Stimulated activated CD8-positive, alpha-beta memory T cell treated with anti-CD3 and anti-CD28 coated beads, Interleukin-7, amount 100 ng/mL, for 1 hour (primary cell): ENCODE data around the gene GBP1.
"Not testable (repeated sequence)": the region's sequence is repeated elsewhere in the genome, so short reads cannot be mapped to it uniquely, and the experiment has no call there.

Experiments
- DNase-seq, 2 donors: peaks; one replicate each; pipeline ENCODE4 v3.0.0-alpha.2; 2020; ENCODE audit warnings: low read depth in 2 of 2

GBP1 gene

GRCh38 chr1:89051300-89051954 lies 13.6 kb downstream of the GBP1 start:
- no peak for DNase-seq

GRCh38 chr1:89050649-89051033 lies 14.4 kb downstream of the GBP1 start:
- DNase-seq: no peak

- DNase-seq: not testable (repeated sequence)
Observed at GRCh38 chr1:89049901-89050648, 14.9 kb downstream of the GBP1 start.

- not testable (repeated sequence) for DNase-seq
Observed at GRCh38 chr1:89049187-89049586, 15.8 kb downstream of the GBP1 start.

GRCh38 chr1:89047734-89048133 lies 17.3 kb downstream of the GBP1 start:
- no peak for DNase-seq

- not testable (repeated sequence) for DNase-seq
Observed at GRCh38 chr1:89046318-89047183, 18.5 kb downstream of the GBP1 start.

GRCh38 chr1:89044970-89045721 lies 19.9 kb downstream of the GBP1 start:
- DNase-seq: no peak

- no peak for DNase-seq
Observed at GRCh38 chr1:89043940-89044339, 21.1 kb downstream of the GBP1 start.

GRCh38 chr1:89042491-89042890 lies 22.5 kb downstream of the GBP1 start:
- no peak for DNase-seq

- no peak for DNase-seq
Observed at GRCh38 chr1:89041721-89042120, 23.3 kb downstream of the GBP1 start.

GRCh38 chr1:89041119-89041641 lies 23.8 kb downstream of the GBP1 start:
- DNase-seq: no peak

- no peak for DNase-seq
Observed at GRCh38 chr1:89040315-89040626, 24.7 kb downstream of the GBP1 start.

GRCh38 chr1:89037186-89037585 lies 27.8 kb downstream of the GBP1 start:
- DNase-seq: no peak

GRCh38 chr1:89035080-89035479 lies 29.9 kb downstream of the GBP1 start:
- DNase-seq: no peak

GRCh38 chr1:89034004-89034403 lies 31.0 kb downstream of the GBP1 start:
- not testable (repeated sequence) for DNase-seq

- DNase-seq: not testable (repeated sequence)
Observed at GRCh38 chr1:89029051-89029450, 36.0 kb downstream of the GBP1 start.

- DNase-seq: no peak
Observed at GRCh38 chr1:89025928-89026327, 39.1 kb downstream of the GBP1 start.

- no peak for DNase-seq
Observed at GRCh38 chr1:89023026-89023425, 42.0 kb downstream of the GBP1 start.

GRCh38 chr1:89022167-89022959 lies 42.6 kb downstream of the GBP1 start, which contains the start of gene GBP3:
TSS of gene GBP3 (minus strand) at chr1:89022866. CDS start at chr1:89020721, 2,145 bp downstream.
- DNase-seq: no peak

GRCh38 chr1:89018318-89018717 lies 46.7 kb downstream of the GBP1 start:
- not testable (repeated sequence) for DNase-seq

GRCh38 chr1:89008511-89008910 lies 56.5 kb downstream of the GBP1 start:
- DNase-seq: no peak
